H1 (cell line): ENCODE measurements around the gene PLEKHG3.

Experiments
- FOSL1 ChIP-seq: IDR thresholded peaks from 2 replicates; pipeline ENCODE4 v1.6.1; 2011; ENCODE audit warnings: mild to moderate bottlenecking, low read depth, low read length, moderate library complexity; ENCODE audit not compliant: insufficient read depth
- RXRA ChIP-seq: IDR thresholded peaks from 2 replicates; pipeline ENCODE4 v1.6.1; 2011; ENCODE audit warnings: low read depth, mild to moderate bottlenecking, low read length, moderate library complexity; ENCODE audit not compliant: insufficient read depth

- TF ChIP-seq FOSL1 (no peak), RXRA (no peak)
These were observed 15.9 kb downstream of the PLEKHG3 start for GRCh38 chr14:64720131-64720576.
